ENCODE results near the gene ETV4. TPM values are rescaled to one million over a fixed set of nuclear protein-coding genes. Genes with fewer than 3 reads are reported as not detected.
A peak's percentile ranks its signal among the peaks of the same experiment; 100 is the strongest.

Gene ETV4
- total and polyA plus RNA-seq, 8 donors, result 0.58 to 4.4 (median 1.4) TPM; not detected in 2

GRCh38 chr17:43554857-43555256, 8.7 kb upstream of the ETV4 start:
- Histone ChIP-seq H3K9me3 (no peaks in the 10 kb centered on the region), H3K36me3 (no peaks in the 10 kb centered on the region), H3K4me1 (peaks cover 0 to 15% (median 3%) of the 10 kb centered on the region in 4 donors), H3K4me3 (no peak overlapping the region), H3K27me3 (peaks cover 0 to 36% (median 0%) of the 10 kb centered on the region in 3 donors), H3K27ac (no peak overlapping the region)
- TF ChIP-seq POLR2A (IDR thresholded peaks at IDR 0.05) (no peak), EP300 (IDR thresholded peaks at IDR 0.05) (no peak), POLR2AphosphoS5 (IDR thresholded peaks at IDR 0.05) (no peak), CTCF (IDR thresholded peaks at IDR 0.05) (no peak)
- intact Hi-C loops (cut with DNase I; ENCODE audit: low total_unique reads), result no loop called here
- DNase-seq, result no peak
- 70 to 87% (median 73%) methylated on average over 6 of the region's 6 CpGs for WGBS, 5 donors

- Histone ChIP-seq H3K27me3 (peaks cover 0 to 48% (median 0%) of the 10 kb centered on the region in 3 donors), H3K36me3 (no peaks in the 10 kb centered on the region), H3K27ac (no peak overlapping the region), H3K4me1 (peaks cover 0 to 15% (median 3%) of the 10 kb centered on the region in 4 donors), H3K9me3 (no peaks in the 10 kb centered on the region), H3K4me3 (no peak overlapping the region)
- intact Hi-C loops (cut with DNase I; ENCODE audit: low total_unique reads), result no loop called here
- DNase-seq, result no peak
- no peak for TF ChIP-seq EP300 (IDR thresholded peaks at IDR 0.05)
- TF ChIP-seq POLR2A (IDR thresholded peaks at IDR 0.05), result no peak
- TF ChIP-seq CTCF (IDR thresholded peaks at IDR 0.05), result no peak
- no peak for TF ChIP-seq POLR2AphosphoS5 (IDR thresholded peaks at IDR 0.05)
- WGBS, 5 donors, result 35 to 52% (median 44%) methylated on average over 2 of the region's 2 CpGs
Measured at GRCh38 chr17:43553573-43553972, 7.4 kb upstream of the ETV4 start.

- H3K27ac ChIP-seq, result no peak overlapping the region
- peaks cover 0 to 15% (median 3%) of the 10 kb centered on the region in 4 donors for H3K4me1 ChIP-seq
- H3K4me3 ChIP-seq, result no peak overlapping the region
- no peaks in the 10 kb centered on the region for H3K9me3 ChIP-seq
- TF ChIP-seq EP300 (IDR thresholded peaks at IDR 0.05), result no peak
- TF ChIP-seq CTCF (IDR thresholded peaks at IDR 0.05), result no peak
- no peak for TF ChIP-seq POLR2AphosphoS5 (IDR thresholded peaks at IDR 0.05)
- no peak for TF ChIP-seq POLR2A (IDR thresholded peaks at IDR 0.05)
- 22 to 42% (median 34%) methylated on average over 8 of the region's 8 CpGs for WGBS, 5 donors
- DNase-seq, result peak in 1 of 2 donors; percentile 55
- H3K36me3 ChIP-seq, result no peaks in the 10 kb centered on the region
- H3K27me3 ChIP-seq, result peaks cover 0 to 59% (median 0%) of the 10 kb centered on the region in 3 donors
- intact Hi-C loops (cut with DNase I; ENCODE audit: low total_unique reads), result no loop called here
Measured at GRCh38 chr17:43552229-43552837, 6.2 kb upstream of the ETV4 start.

- 85 to 91% (median 89%) methylated on average over 4 of the region's 4 CpGs for WGBS, 5 donors
- TF ChIP-seq CTCF (IDR thresholded peaks at IDR 0.05), result no peak
- TF ChIP-seq POLR2AphosphoS5 (IDR thresholded peaks at IDR 0.05), result no peak
- TF ChIP-seq POLR2A (IDR thresholded peaks at IDR 0.05), result no peak
- no peak for TF ChIP-seq EP300 (IDR thresholded peaks at IDR 0.05)
- peaks cover 11 to 22% (median 17%) of the 10 kb centered on the region in 4 donors for H3K4me1 ChIP-seq
- no peaks in the 10 kb centered on the region for H3K36me3 ChIP-seq
- H3K27me3 ChIP-seq, result peaks cover 0 to 74% (median 9%) of the 10 kb centered on the region in 3 donors
- no peak overlapping the region for H3K27ac ChIP-seq
- intact Hi-C loops (cut with DNase I; ENCODE audit: low total_unique reads), result no loop called here
- H3K4me3 ChIP-seq, result no peak overlapping the region
- H3K9me3 ChIP-seq, result no peaks in the 10 kb centered on the region
- DNase-seq, result no peak
Measured at GRCh38 chr17:43550754-43551153, 4.6 kb upstream of the ETV4 start.
